Measurements from ENCODE around the gene SYNPO2. TPM values are rescaled to one million over a fixed set of nuclear protein-coding genes. Genes with fewer than 3 reads are reported as not detected.

SYNPO2 gene
- total and polyA plus RNA-seq, 10 donors = 3.6 to 72.1 (median 29.0) TPM

- WGBS, 5 donors = 40 to 48% (median 43%) methylated on average over 3 of the region's 3 CpGs
- H3K27ac ChIP-seq = peak overlapping the region in 3 of 8 donors; percentile 17 to 52 (median 50)
These were observed 179.9 kb downstream of the SYNPO2 start for GRCh38 chr4:119068529-119068962.

GRCh38 chr4:119070301-119070700 lies 181.6 kb downstream of the SYNPO2 start:
- WGBS, 5 donors = 39 to 76% (median 50%) methylated on average over 4 of the region's 4 CpGs
- H3K27ac ChIP-seq = no peak overlapping the region

More at GRCh38 chr4:119068529-119068962, 179.9 kb downstream of the SYNPO2 start:
- no peak for DNase-seq
- intact Hi-C loops (cut with DNase I; ENCODE audit: low total_unique reads) = no loop called here
- Histone ChIP-seq H3K36me3 (no peaks in the 10 kb centered on the region), H3K4me3 (no peak overlapping the region), H3K4me1 (no peaks in the 10 kb centered on the region), H3K9me3 (peaks cover 0 to 2% (median 0%) of the 10 kb centered on the region in 8 donors), H3K27me3 (replicated peaks in 1 of 7) (peaks cover 0 to 13% (median 0%) of the 10 kb centered on the region in 7 donors)
- no peak for TF ChIP-seq POLR2A (IDR thresholded peaks at IDR 0.05)
- TF ChIP-seq CTCF (IDR thresholded peaks at IDR 0.05 in 8 of 11, conservative IDR thresholded peaks at IDR 0.05 in 3 of 11) = no peak
- no peak for TF ChIP-seq POLR2AphosphoS5 (IDR thresholded peaks at IDR 0.05)

GRCh38 chr4:119080721-119081541 lies 192.3 kb downstream of the SYNPO2 start:
- Histone ChIP-seq H3K9me3 (peaks cover 0 to 4% (median 0%) of the 10 kb centered on the region in 8 donors), H3K4me1 (no peaks in the 10 kb centered on the region), H3K4me3 (no peak overlapping the region), H3K36me3 (no peaks in the 10 kb centered on the region), H3K27ac (no peak overlapping the region), H3K27me3 (replicated peaks in 1 of 7) (no peaks in the 10 kb centered on the region)
- intact Hi-C loops (cut with DNase I; ENCODE audit: low total_unique reads) = no loop called here
- no peak for DNase-seq
- TF ChIP-seq CTCF (IDR thresholded peaks at IDR 0.05 in 8 of 11, conservative IDR thresholded peaks at IDR 0.05 in 3 of 11) = no peak
- TF ChIP-seq POLR2AphosphoS5 (IDR thresholded peaks at IDR 0.05) = no peak
- TF ChIP-seq POLR2A (IDR thresholded peaks at IDR 0.05) = no peak
- 80 to 92% (median 88%) methylated on average over 2 of the region's 2 CpGs for WGBS, 5 donors

More at GRCh38 chr4:119070301-119070700, 181.6 kb downstream of the SYNPO2 start:
- Histone ChIP-seq H3K4me3 (no peak overlapping the region), H3K27me3 (replicated peaks in 1 of 7) (peaks cover 0 to 13% (median 0%) of the 10 kb centered on the region in 7 donors), H3K9me3 (peaks cover 0 to 4% (median 0%) of the 10 kb centered on the region in 8 donors), H3K4me1 (no peaks in the 10 kb centered on the region), H3K36me3 (no peaks in the 10 kb centered on the region)
- TF ChIP-seq POLR2AphosphoS5 (IDR thresholded peaks at IDR 0.05) (no peak), POLR2A (IDR thresholded peaks at IDR 0.05) (no peak), CTCF (IDR thresholded peaks at IDR 0.05 in 8 of 11, conservative IDR thresholded peaks at IDR 0.05 in 3 of 11) (no peak)
- intact Hi-C loops (cut with DNase I; ENCODE audit: low total_unique reads) = no loop called here
- DNase-seq = no peak

- peaks cover 0 to 4% (median 0%) of the 10 kb centered on the region in 8 donors for H3K9me3 ChIP-seq
- intact Hi-C loops (cut with DNase I; ENCODE audit: low total_unique reads) = no loop called here
- H3K4me3 ChIP-seq = no peak overlapping the region
- DNase-seq = no peak
- TF ChIP-seq POLR2AphosphoS5 (IDR thresholded peaks at IDR 0.05) = no peak
- TF ChIP-seq CTCF (IDR thresholded peaks at IDR 0.05 in 8 of 11, conservative IDR thresholded peaks at IDR 0.05 in 3 of 11) = no peak
- no peak for TF ChIP-seq POLR2A (IDR thresholded peaks at IDR 0.05)
- H3K36me3 ChIP-seq = no peaks in the 10 kb centered on the region
- H3K4me1 ChIP-seq = no peaks in the 10 kb centered on the region
- no peaks in the 10 kb centered on the region for H3K27me3 ChIP-seq (replicated peaks in 1 of 7)
- 59 to 85% (median 65%) methylated on average over 1 of the region's 1 CpG for WGBS, 5 donors
- no peak overlapping the region for H3K27ac ChIP-seq
These were observed 192.8 kb downstream of the SYNPO2 start for GRCh38 chr4:119081542-119081859.
